OCI-M2 (cell line): ENCODE data around the gene LUM.

Source experiments
- DNase-seq: peaks from one replicate; lab custom pipeline; 2025; ENCODE audit not compliant: unreplicated experiment; lab: John Stamatoyannopoulos, UW

Gene LUM

DNA sequence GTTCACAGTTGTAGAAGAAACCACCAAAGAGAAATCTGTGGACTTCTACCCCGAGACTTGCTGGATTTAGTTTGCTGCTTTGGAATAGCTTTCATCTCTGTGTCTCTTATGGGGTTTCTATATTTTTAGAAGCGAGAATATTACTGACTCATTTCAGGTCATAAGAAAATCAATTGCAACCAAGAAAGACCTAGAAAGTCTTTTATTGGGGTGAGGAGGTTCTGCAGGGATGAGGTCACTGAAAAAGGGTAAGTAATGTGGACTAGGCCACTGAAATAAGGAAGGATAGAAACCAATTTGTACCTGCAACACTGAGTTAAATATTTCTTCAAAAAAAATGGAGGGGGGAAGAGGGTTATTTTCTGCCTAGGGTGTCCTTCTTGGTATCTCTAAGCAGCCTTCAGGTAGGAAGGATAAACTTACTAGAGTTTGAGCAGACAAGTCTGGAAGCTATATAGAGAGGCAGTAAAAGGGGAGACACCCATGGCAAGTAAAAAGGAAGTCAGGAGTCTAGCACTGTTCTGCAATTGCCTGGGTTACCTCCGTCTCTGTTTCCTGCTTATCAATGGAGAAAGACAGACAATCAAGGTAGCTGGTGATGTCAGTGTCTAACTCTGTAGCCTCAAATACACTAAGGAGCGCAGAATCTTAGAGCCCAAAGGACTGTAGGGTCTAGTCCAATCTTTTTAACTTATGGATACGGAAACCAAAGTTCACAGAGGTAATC, 33.9 kb downstream of the LUM start:
- no peak for DNase-seq

GRCh38 chr12:91074851-91075250, 36.4 kb downstream of the LUM start:
- no peak for DNase-seq

GRCh38 chr12:91074154-91074709, 37.1 kb downstream of the LUM start:
- DNase-seq = no peak

DNA sequence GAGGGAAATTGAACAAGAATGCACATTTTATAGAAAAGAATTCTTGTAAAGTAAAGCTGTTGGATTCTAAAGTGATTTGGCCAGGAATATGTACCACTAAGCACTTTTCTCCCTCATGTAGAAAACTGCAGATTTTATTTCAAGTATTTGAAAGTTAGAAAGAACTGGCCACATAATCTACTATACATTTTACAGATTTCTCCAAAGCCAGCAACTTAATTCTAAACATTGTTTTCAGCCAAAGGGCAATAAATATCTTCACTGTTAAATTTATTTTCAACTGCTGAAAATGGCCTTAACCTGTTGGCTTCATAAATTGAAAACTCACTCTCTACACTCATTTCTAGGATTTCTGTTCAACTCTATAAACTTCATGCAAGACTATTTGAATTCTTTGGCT, 37.9 kb downstream of the LUM start:
- DNase-seq = no peak

DNA sequence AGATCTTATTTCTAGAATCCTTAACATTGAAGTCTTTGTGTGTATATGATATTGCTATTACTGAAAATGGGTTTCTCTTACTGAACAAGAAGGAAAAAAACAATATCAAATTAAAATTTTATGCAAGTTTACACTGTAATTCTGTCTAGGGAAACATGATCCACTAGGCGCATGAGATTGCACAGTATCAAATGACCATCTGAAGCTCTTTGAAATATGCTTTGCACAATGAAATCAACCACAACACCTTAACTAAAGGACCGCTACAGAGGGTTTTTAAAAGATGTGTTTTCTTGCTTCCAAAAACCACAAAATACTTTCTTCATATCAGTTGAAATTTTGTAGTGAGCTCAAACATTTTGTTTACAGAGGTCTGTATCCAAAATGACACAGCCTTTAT, 38.4 kb downstream of the LUM start:
- DNase-seq = no peak

DNA sequence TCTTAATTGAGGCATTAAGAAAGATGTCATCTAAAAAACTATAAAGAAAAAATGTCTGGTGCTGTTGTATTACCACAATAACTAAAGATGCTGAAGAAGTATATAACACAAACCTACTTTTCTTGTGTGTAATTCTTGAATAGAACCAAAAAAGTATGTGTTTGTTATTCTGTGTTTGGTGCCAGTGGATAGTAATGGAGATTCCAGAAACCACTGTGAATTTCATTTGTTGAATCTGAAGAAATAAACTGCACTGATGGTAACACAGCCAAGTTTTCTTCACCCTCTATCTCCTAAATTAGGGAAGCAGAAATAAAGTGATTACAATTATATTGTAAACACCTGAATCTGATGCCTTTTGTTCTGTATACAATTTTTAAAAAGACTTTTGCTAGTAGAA, 40.4 kb downstream of the LUM start:
- DNase-seq = no peak

GRCh38 chr12:91065396-91065795, 45.9 kb downstream of the LUM start:
- DNase-seq = no peak

DNA sequence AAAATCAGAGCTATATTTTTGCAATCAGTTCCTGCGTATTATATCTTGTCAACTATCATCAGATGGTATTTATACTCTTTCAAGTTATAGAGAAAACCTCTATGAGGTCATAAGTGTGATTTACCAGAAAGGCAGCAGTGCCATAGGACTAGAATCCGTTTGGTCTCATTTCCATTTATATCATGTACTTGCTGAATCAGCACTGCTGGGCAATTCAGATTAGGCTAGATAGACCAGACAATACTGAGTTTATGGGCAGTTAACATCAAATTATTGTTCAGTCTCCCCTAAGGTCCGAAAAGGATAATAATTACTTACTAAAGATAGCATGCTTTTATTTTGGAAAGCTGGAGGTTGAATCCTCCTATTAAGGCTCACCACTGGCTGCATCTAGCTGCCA, 46.7 kb downstream of the LUM start:
- no peak for DNase-seq

GRCh38 chr12:91061091-91061490, 50.2 kb downstream of the LUM start:
- no peak for DNase-seq

DNA sequence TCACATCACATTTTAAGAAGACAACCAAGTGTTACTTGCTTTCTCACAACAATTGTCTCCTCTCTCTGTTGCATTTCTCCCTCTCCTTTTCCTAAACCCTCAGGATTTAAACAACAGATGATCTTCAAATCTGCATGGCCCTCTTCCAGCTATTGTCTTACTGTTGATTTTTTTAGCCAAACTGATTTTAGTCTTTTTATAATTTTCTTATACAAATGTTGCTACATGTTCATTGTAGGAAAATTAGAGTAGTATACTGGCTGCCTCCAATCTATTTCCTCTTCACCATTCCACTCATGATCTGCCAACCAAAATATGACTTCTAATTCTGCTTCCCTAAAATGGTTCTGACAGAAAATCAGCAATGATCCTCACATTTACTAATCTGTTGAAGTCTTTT, 52.1 kb downstream of the LUM start:
- DNase-seq = no peak

GRCh38 chr12:91058786-91059185, 52.5 kb downstream of the LUM start:
- no peak for DNase-seq

DNA sequence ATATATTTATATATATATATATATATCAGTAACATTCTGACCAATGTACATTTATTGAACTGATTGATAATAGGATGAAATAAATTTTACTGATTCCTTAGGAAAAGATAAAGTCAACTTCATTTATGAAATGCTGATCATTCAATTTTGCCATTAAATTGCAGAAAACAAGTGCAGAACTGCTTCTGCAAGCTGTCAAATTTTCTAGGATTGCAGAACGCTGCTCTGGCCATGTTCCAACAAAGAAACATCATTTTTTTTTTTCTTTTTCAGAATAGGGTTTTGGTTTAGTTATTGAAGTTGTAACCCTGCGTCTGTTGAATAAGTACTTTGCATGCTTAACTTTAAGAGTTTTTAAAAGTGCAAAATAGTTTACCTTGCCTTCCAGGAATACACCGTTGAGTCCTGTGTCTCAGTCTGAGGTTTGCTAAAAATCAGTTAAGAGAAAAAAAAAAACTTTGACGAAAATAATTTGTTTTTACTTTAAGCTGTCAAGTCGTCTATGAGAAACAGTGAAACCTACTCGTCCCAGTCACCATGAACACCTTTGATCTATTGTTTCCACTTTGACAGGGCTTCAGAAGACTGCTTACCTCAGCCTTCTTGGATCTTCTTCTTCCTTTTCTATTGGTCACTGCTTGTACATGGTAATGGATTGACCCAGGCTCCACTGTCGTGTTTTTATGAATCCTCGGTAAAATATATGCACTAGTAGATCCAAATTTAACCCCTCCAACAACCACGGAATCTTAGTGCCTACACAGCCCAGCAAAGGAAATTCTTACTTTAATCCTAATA, 53.7 kb downstream of the LUM start, which contains the start of gene KERA:
KERA (minus strand) TSS at position 657 of the 798 bp plus-strand sequence. CDS start 1,743 bp downstream, outside the sequence.
- no peak for DNase-seq

- DNase-seq = no peak
Observed at GRCh38 chr12:91056488-91056887, 54.8 kb downstream of the LUM start.

GRCh38 chr12:91055976-91056375, 55.3 kb downstream of the LUM start:
- no peak for DNase-seq

GRCh38 chr12:91053951-91054715, 57.2 kb downstream of the LUM start:
- DNase-seq = no peak
